Stimulated activated CD4-positive, alpha-beta T cell treated with anti-CD3 and anti-CD28 coated beads, TNF-alpha, amount 100 ng/mL, for 48 hours (primary cell): ENCODE measurements around the gene MSN.
"Not testable (repeated sequence)": the region's sequence is repeated elsewhere in the genome, so short reads cannot be mapped to it uniquely, and the experiment has no call there.

ENCODE experiments used
- DNase-seq, 3 donors: peaks; one replicate each; pipeline ENCODE4 v3.0.0-alpha.2; 2020; ENCODE audit warnings: low read depth in 3 of 3

The MSN gene

DNA sequence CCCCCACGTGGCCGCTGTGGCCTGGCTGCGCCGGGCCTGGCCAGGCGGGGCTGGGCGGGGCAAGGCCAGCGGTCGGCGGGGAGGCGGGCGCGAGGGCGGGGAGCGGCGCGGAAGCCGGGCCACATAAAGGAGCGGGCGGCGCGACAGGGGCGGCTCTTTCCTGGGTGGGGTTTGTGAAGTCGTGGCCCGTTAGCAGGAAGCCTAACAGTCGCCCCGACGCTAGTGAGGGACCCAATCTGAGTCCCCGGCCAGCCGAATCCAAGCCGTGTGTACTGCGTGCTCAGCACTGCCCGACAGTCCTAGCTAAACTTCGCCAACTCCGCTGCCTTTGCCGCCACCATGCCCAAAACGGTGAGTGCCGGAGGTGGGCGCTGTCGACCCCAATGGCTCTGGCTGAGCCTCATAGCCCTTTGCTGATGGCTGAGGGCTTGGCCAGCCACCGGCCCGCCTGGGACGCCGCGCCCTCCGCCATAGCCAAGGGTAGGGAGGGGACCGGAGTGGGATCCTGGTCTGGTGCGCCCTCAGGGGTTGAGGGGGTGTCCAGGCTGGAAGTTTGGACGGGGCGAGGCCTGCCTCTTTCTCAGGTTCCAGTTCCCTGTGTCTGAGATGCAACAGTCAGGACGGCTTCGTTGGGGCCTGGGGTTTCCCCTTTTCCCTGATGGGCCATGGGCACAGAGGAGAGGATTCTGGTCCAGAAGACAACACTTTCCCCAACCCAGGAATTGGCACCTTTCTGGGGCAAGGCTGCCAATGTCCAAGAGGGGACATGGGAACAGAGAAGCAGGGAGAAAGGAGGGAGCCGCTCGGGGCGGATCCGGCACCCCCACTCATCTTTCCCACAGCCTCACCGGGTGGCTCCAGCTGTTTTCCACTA lies at the start of gene MSN:
TSS of gene MSN (plus strand) at position 152 of the 874 bp plus-strand sequence. CDS start at position 340, 188 bp downstream.
- peak; percentile 49 to 72 (median 58) for DNase-seq

DNA sequence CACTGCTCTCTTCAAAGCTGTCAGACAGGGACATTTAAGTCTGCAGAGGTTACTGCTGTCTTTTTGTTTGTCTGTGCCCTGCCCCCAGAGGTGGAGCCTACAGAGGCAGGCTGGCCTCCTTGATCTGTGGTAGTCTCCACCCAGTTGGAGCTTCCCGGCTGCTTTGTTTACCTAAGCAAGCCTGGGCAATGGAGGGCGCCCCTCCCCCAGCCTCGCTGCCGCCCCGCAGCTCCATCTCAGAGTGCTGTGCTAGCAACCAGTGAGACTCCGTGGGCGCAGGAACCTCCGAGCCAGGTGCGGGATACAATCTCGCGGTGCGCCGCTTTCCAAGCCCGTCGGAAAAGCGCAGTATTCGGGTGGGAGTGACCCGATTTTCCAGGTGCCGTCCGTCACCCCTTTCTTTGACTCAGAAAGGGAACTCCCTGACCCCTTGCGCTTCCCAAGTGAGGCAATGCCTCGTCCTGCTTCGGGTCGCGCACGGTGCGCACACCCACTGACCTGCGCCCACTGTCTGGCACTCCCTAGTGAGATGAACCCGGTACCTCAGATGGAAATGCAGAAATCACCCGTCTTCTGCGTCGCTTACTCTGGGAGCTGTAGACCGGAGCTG lies 47.3 kb upstream of the MSN start:
- DNase-seq: not testable (repeated sequence)

DNA sequence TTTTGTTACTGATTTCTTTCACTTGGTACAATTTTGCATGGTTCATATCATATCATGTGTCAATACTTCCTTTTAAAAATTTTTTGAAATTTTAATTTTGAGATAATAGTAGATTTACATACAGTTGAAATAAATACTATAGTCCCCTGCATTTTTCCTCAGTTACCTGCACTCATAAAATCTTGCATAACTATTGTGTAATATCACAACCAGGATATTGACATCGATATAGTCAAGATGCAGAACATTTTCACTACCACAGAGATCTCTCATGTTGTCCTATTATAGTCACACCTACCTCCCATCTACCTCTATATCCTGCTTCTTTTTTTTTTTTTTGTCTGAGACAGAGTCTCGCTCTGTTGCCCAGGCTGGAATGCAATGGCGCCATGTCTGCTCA lies 36.7 kb upstream of the MSN start:
- DNase-seq: no peak

DNA sequence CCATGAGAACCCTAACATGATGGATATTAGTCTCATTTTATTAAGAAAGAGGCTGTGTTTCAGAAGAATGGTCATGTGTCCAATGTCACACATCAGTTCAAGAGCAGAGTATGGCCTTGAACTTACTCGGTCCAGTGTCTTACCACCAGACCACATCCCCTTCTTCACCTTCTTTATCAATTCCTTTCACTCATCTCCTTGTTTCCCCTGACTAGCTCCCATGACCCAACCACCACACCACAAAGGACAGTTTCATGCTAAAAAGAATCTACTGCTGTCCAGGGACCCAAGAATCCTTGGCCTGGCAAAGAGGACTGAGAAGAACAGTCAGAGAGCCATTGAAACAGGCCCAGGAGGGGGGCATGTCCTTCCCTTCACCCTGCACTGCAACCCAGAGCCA lies 33.6 kb upstream of the MSN start:
- no peak for DNase-seq

DNA sequence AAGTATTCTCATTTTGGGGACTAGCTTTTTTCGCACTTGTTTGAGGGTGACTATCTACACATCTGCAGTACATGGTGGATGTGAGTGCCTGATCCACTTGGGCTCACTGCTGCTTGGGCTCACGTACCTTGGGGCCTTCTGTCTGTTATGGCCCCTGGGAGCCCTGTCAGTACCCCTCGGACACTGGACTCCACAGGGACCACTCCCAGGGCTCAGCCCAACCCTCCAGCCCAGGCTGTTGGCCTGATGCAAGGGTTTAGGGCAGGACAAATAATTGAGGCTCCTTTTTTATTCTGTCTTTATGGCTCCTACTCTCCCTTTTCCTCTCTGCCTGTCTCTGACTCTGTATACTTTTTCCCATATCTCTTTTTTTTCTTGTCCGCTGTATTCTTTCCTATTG lies 32.7 kb upstream of the MSN start:
- no peak for DNase-seq

DNA sequence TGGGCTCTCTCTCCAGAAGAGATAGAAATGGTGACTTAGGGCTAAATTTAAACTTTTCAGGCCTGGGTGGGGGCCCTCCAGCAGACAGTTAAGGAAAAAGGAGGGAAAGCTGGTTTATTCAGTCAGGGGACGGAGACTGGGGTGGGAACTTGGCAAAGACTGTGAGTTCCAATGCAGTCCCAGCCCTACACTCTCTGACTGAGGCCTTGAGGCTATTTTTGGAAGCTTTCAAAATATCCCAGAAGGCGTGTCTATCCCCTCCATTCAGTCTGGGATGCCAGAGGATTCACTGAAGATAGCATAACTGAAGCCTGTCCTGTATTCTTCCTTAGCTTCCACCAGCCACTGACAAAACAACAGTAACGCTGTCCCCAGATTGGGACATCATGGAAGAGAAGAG lies 32.1 kb upstream of the MSN start:
- DNase-seq: no peak

DNA sequence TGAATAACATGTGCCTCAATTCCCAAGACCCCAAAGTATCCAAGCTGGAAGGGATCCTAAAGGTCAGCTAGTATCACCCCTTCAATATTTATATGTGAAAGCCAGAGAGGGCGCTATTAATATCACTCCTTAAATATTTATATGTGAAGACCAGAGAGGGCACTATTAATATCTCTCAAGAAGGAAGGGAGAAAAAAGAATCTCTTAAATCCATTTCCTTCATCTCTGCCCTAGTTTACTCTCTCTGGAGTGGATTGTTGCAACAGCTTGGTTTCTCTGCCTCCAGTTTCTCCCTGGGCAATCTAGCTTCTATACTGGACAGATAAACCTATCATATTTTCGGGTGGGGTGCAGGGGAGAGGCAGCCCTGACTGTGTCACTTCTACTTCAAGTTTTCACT lies 31.6 kb upstream of the MSN start:
- no peak for DNase-seq

DNA sequence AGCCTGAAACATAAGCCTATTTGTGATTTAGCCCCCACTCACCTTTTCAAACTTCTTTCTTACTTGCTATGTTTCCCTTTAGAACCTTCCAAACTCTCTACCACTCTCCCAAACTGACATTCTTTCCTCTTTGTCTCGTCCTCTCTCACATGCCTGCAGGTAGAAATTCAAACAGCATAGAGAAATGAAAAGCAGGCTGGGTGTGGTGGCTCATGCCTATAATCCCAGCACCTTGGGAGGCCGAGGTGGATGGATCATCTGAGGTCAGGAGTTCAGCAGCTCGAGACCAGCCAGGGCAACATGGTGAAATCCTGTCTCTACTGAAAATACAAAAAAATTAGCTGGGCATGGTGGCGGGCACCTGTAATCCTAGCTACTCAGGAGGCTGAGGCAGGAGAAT lies 31.2 kb upstream of the MSN start:
- not testable (repeated sequence) for DNase-seq

DNA sequence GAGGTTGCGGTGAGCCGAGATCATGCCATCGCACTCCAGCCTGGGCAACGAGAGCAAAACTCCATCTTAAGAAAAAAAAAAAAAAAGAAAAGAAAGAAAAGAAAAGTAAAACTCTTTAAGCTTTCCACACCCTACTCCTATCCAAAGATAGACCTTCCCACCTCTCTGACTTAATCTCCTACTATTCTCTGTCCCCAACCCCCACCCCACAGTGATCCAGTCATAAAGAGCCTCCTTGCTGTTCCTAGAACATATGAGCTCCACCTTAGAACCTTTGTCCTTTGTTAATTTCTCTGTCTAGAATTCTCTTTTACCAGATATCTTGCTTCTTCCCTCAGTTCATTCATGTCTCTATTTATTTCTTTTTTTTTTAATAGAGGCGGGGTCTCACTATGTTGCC lies 30.1 kb upstream of the MSN start:
- DNase-seq: no peak

DNA sequence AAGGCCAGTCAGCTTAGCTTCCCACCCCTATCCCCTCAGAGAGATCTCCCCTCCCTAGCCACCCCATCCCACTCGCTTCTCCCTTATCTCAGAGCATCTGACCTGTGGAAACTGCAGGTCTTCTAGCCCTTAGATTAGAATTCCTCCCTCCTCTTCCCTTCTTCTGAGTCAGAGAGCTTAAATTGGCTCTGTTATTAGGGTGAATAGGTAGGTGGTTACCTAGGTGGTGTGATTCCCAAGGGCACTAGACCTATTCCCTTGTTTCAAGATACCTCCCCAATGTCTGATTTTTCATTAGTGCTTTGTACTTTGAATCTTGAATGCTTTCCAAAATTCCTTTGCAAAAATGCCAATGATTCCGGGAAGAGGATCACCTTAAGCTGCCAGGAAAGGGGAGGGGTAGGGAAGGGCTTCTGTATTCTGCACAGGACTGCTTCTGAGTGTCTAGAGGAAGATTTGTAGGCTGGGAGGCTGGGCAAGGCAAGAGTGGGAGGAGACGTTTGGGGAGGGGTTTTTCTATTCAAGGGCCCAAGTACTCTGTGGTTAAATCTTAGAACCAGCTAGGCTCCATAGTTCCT lies 24.5 kb upstream of the MSN start:
- DNase-seq: no peak

DNA sequence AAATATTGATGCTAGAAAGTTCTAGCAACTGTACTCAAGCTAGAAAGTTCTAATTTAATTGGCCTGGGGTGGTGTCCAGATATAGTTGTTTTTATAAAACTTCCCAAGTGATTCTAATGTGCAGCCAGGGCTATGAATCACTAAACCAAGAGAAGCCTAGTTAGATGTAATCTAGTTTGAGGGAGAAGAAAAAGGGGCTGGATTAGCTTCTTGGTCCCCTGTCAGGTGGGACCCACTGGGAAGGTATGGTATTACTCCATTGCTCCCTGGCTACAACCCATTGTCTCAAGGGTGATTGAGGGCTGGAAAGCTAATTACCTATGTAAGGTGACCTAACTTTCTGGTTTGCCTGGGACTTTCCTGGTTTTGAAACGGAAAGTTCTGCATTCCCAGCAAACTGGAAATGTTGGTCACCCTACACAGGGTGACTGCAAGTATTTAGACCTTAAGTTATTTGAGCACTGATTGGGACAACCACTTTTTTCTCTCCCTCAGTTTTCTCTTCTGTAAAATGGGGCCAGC lies 23.9 kb upstream of the MSN start:
- no peak for DNase-seq

DNA sequence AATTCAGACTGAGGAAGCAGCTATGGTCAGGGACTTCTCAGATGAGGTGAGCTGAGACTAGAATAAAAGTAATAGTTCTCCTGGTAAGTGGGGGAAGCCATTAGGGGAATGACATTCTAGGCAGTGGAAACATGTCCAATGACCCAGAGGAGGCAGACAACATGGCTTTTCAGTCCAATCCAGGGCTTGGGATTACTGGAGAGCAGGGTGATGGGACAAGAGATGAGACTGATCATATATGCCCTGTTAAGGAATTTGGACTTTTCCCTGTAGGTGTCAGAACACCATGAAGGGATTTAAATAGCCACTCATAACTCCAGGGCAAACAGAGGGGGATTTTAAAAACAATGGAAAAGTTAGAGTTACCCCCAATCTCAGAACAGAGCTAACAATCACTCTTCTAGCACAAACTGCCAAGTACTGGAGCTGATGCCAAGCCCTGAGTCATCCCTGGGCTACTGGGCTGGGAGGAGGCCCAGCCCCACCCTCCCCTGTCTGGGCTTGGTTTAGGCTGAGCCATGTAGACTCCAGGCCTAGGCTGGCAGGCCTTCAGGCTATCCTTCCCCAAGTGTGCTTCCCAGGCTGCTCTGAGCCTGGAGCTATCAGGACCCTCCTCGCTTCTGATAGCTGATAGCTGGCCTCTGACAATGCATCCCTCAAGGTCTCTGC lies 22.7 kb upstream of the MSN start:
- DNase-seq: no peak

DNA sequence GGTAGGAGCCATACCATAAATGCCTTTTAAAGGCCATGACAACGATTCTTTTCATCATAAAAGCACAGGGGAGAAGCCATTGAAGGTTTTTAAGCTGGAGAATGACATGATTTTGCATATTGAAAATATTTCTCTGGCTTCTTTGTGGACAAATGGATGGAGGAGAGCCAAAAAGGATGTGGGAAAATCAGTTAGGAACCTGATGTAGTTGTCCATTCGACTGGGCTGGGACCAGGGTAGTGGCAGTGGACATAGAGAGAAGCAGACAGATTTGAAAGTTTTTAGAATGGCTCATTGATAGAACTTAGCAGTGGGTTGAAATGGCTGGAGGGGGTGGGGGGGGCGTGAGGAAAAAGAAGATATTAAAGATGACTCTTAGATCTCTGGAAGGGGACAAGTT lies 19.7 kb upstream of the MSN start:
- no peak for DNase-seq

DNA sequence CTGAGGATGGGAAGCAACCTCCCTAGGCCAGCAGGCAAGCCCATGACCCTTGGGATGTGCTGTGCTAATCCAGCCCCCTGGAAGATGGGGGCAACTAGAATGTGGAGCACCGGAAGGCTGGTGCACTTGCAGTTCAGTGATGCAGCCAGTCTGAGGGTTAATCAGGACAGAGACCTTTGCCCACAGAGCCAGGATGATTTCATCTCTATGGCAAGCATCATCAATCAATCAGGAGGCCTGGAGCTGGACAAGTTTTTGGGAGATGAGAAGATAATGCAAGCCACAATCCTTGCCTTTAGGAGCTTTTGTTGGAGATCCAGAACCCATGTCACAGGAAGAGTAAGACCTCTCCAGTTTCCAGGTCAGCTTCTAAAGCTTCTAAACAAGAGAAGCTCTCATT lies 15.4 kb upstream of the MSN start:
- DNase-seq: no peak

DNA sequence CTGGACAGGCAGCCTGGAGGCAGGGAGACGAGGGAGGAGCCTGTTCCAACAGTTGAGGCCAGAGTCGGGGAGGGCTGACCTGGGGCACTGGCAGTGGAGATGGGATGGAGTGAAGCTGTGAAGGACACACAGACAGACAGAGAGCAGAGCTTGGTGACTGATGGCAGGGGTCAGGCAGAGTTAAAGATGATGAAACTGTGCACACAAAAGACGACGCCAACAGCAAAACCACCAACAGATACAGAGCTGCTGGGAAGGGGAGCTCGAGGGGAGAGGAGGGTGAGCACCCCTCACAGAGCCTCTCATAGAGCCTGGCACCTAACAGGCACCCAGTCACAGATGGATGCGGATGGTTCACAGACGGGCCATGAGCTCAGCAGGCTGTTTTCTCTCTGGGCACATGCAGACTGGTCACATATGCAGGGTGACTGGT lies 10.4 kb upstream of the MSN start:
- DNase-seq: not testable (repeated sequence)

DNA sequence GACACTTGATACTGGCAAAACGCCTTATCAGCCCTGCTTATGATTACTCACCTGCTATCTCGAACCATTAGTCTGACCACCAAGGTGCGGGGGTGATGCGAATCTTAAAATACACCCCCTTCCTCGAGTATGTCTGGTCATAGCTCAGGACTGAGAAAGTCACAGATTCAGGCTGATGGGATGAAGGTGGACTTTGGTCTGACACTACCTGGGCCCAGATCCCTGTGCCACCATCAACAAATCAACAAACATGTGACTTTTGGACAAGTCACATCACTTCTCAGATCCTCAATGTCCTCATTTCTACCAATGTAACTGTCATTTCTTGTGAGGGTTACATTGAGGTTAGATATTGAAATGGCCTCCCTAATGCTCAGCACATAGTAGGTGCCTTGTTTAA lies 9.8 kb upstream of the MSN start:
- no peak for DNase-seq

DNA sequence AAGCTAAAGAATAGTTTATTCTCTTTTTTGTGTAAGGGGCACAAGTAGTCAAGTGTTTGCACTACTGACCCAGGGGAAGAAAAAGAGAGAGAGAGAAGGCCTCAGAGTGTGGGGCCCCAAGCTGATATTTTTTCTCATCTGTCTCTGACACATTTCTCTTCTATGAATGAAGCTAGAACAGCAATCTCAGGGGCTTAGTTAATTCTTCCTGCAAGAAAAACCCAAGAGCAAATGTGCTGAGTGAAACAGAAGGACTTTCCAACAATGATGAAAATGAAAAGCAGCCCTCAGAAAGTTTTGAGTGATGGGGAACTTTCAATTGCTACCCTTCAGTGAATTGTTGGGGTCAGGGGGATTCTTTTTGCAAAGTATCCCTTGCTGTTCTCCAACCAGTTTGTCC lies 9.2 kb upstream of the MSN start:
- no peak for DNase-seq

DNA sequence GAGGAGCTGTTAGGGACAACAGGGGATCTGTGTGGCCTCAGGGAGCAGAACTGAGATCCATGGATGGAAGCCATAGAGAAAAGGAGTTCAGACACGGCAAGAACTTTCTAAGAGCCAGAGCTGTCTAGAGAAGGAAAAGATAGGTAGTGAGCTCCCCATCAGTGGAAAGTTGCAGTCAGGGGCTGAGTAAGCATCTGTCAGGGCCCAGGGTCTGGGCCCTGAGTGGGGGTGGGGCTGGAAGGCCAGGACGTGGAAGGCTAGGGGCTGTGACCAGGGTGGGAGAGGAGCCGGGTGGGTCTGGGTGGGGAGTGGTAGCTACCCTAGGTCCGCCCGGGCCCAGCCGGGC lies 324 bp upstream of the MSN start:
- DNase-seq: no peak

DNA sequence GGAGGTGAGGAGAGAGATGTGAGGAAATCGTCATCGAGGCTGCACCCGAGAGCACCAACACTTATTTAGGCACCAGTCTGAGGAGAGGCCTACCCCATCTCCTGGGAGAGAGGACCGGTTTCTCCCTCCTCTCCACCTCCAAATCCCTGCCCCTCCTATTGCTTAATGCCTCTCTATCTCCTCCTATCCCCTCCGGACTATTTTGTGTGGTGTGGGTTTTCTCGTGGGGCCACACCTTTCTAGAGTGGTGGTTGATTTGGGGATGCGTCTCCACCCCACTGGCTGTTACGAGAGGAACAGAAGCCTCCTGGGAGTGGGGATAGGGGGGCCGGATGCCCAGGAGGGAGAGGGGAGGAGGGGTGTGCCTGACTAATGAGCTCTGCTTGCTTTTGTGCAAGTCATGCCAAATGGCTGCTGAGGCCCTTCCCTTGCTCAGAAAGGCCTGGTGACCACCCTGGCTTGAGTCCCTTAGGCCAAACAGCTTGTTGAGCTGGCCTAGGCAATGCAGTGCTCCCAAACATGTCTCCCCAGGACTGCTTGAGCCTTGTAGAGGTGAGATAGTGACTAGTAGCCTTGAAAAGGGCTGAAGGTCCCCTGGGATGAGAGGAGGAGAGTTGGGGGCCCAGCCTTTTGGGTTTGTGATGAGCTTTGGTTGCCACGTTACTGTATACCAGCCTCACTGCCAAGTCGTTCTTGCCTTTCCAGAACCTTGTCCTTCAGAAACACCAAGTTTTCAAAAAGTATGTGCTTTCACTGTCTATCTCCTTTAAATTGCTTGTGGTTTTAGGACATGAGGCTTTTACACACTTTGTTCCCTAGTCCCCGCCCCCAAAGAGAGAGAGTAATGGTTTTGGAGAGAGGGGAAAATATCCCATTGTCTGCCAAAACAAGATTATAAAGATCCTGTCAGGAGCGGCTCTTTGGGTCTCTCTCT lies 1.2 kb downstream of the MSN start:
- DNase-seq: peak in 1 of 3 donors; percentile 34

DNA sequence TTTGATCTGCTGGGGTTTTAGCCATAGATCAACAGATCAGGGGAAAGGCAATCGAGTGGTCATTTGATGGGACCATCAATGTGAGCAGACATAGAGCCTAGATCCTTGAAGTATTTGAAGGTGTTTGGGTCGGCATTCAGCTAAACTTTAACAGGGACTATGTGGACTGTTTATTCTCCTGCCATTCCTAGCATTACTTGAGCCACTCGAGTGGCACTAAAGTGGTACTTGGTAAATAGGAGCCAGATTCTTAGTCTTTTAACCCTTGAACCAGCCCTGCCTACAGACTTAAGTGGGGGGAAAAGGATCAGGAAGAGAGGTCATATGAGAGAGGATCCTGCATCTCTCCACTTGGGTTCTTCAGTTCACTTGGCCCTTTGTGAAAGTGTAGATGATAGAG lies 3.8 kb downstream of the MSN start:
- no peak for DNase-seq

DNA sequence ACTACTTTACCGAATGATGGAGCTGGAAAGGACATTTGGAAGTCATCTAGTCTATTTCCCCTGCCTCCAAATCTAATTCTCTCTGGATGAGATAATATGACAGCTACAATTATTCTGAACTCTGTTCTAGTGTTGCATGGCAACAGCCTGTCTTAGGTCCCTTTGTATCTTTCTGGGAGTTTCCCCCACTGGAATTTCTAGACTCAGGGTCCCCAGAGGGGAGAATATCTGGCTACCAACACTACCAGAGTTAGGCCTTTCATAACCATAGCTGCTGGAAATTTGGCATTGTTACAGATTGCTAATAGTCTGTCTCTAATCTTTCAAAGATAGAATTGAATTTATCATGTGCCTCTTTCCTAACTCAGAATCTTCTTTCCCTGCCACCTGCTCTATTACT lies 4.5 kb downstream of the MSN start:
- no peak for DNase-seq
